ENCODE measurements around the gene SKP1. TPM values are rescaled to one million over a fixed set of nuclear protein-coding genes. Genes with fewer than 3 reads are reported as not detected.

SKP1 gene
- total RNA-seq, 1 donor from 2014 or later = 333 TPM

DNA sequence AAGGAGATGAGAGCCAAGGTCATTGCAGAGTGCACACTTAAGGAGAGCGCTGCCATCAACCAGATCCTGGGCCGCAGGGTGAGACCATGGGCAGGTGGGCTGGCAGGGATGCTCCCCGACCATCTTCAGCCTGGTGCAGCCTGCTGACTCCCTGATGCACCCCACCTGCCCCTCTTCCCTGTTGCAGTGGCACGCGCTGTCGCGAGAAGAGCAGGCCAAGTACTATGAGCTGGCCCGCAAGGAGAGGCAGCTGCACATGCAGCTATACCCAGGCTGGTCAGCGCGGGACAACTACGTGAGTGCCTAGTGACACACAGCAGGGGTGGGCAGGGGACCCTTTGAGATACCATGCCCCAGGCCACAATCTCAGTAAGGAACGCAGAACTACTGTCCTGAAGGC is 33.9 kb downstream of the SKP1 start:
- Mint-ChIP-seq H3K4me1 (ENCODE audit: unreplicated experiment) (peaks cover 10% of the 10 kb centered on the region), H3K9me3 (ENCODE audit: unreplicated experiment) (no peaks in the 10 kb centered on the region), H3K27ac (ENCODE audit: unreplicated experiment) (no peak overlapping the region), H3K4me3 (ENCODE audit: unreplicated experiment) (no peak overlapping the region), H3K36me3 (ENCODE audit: unreplicated experiment) (peaks cover 10% of the 10 kb centered on the region), H3K27me3 (ENCODE audit: unreplicated experiment) (no peaks in the 10 kb centered on the region)
- no peak for TF ChIP-seq CTCF (IDR thresholded peaks at IDR 0.05)
- peak; percentile 59 for DNase-seq (ENCODE audit: extremely low spot score, unreplicated experiment)

DNA sequence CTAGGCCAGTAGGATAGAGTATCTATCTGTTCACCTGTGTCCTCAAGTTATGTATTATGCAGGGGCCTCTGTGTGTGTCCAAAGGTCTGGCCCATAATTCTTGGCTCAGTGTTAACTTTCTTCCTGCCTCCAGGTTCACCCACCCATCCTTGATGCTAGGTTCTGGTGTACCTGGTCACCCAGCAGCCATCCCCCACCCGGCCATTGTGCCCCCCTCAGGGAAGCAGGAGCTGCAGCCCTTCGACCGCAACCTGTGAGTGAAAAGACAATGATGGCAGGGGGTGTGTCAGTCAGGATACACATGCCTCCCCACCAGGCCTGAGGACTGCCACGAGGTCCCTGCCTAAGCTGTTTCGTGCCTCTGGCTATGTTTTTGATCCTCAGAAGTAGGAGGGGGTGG is 34.7 kb downstream of the SKP1 start:
- Mint-ChIP-seq H3K4me3 (ENCODE audit: unreplicated experiment) (no peak overlapping the region), H3K27ac (ENCODE audit: unreplicated experiment) (no peak overlapping the region), H3K9me3 (ENCODE audit: unreplicated experiment) (no peaks in the 10 kb centered on the region), H3K4me1 (ENCODE audit: unreplicated experiment) (peaks cover 13% of the 10 kb centered on the region), H3K36me3 (ENCODE audit: unreplicated experiment) (peaks cover 8% of the 10 kb centered on the region), H3K27me3 (ENCODE audit: unreplicated experiment) (no peaks in the 10 kb centered on the region)
- peak; percentile 65 for DNase-seq (ENCODE audit: extremely low spot score, unreplicated experiment)
- TF ChIP-seq CTCF (IDR thresholded peaks at IDR 0.05) = no peak

- no peak for TF ChIP-seq CTCF (IDR thresholded peaks at IDR 0.05)
- no peak overlapping the region for H3K27ac Mint-ChIP-seq (ENCODE audit: unreplicated experiment)
- no peak overlapping the region for H3K4me3 Mint-ChIP-seq (ENCODE audit: unreplicated experiment)
- peaks cover 12% of the 10 kb centered on the region for H3K4me1 Mint-ChIP-seq (ENCODE audit: unreplicated experiment)
- no peaks in the 10 kb centered on the region for H3K9me3 Mint-ChIP-seq (ENCODE audit: unreplicated experiment)
- peak; percentile 73 for DNase-seq (ENCODE audit: extremely low spot score, unreplicated experiment)
- H3K27me3 Mint-ChIP-seq (ENCODE audit: unreplicated experiment) = no peaks in the 10 kb centered on the region
- peaks cover 11% of the 10 kb centered on the region for H3K36me3 Mint-ChIP-seq (ENCODE audit: unreplicated experiment)
Measured at GRCh38 chr5:134141331-134142050, 35.3 kb downstream of the SKP1 start.

DNA sequence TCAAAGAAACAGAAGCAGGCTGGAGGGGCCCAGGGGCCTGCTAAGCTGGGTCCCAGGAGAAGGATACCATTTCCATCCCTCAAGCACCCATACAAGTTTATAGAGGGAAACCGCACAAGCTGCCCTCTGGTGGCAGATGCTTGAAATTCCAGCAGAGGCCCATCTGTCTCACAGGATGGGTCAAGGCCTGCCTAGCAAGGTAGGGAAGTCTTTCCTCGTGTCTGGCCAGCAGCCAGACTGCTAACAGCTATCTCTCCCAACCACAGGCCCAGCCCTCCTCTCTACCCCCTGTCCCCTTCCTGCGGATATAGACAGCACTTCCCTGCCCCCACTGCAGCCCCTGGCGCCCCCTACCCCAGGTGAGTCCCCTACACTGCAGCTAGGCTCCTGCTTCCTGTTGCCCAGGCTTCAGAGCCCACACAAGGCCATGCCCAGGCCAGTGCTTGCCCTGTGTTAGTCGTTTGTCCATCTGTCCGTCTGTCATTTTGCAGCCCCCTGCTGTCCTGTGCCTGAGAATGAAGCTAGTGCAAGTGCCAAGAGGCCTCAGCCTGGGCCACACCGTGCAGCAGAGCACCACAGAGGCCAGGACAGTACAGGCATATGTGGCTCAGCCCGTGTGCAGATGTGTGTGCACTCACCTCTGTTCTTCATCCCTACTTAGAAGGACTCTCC is 36.1 kb downstream of the SKP1 start:
- no peaks in the 10 kb centered on the region for H3K27me3 Mint-ChIP-seq (ENCODE audit: unreplicated experiment)
- H3K9me3 Mint-ChIP-seq (ENCODE audit: unreplicated experiment) = no peaks in the 10 kb centered on the region
- H3K36me3 Mint-ChIP-seq (ENCODE audit: unreplicated experiment) = peaks cover 8% of the 10 kb centered on the region
- no peak overlapping the region for H3K27ac Mint-ChIP-seq (ENCODE audit: unreplicated experiment)
- peak; percentile 81 for TF ChIP-seq CTCF (IDR thresholded peaks at IDR 0.05)
- peaks cover 12% of the 10 kb centered on the region for H3K4me1 Mint-ChIP-seq (ENCODE audit: unreplicated experiment)
- H3K4me3 Mint-ChIP-seq (ENCODE audit: unreplicated experiment) = no peak overlapping the region
- peak; percentile 84 for DNase-seq (ENCODE audit: extremely low spot score, unreplicated experiment)

- Mint-ChIP-seq H3K9me3 (ENCODE audit: unreplicated experiment) (no peaks in the 10 kb centered on the region), H3K4me1 (ENCODE audit: unreplicated experiment) (peaks cover 12% of the 10 kb centered on the region), H3K27me3 (ENCODE audit: unreplicated experiment) (no peaks in the 10 kb centered on the region), H3K27ac (ENCODE audit: unreplicated experiment) (no peak overlapping the region), H3K36me3 (ENCODE audit: unreplicated experiment) (peaks cover 11% of the 10 kb centered on the region), H3K4me3 (ENCODE audit: unreplicated experiment) (no peak overlapping the region)
- TF ChIP-seq CTCF (IDR thresholded peaks at IDR 0.05) = no peak
- peak; percentile 59 for DNase-seq (ENCODE audit: extremely low spot score, unreplicated experiment)
Measured at GRCh38 chr5:134139891-134140469, 36.8 kb downstream of the SKP1 start.
